H9 (cell line): ENCODE results near the gene ZNF212. TPM values are rescaled to one million over a fixed set of nuclear protein-coding genes. Genes with fewer than 3 reads are reported as not detected.

Source experiments
- DNase-seq: peaks from one replicate; pipeline ENCODE4 v3.0.0-alpha.2; 2017
- H2AFZ ChIP-seq: one replicate; pipeline ENCODE4 v1.6.1; 2013; ENCODE audit warnings: mild to moderate bottlenecking, low read length, control low read depth, moderate library complexity
- H2AK5ac ChIP-seq: 2 replicates; pipeline ENCODE4 v1.6.1; 2013; ENCODE audit warnings: low read length, control low read depth, mixed read lengths; ENCODE audit not compliant: insufficient read length
- H2BK120ac ChIP-seq: one replicate; pipeline ENCODE4 v1.6.1; 2013; ENCODE audit warnings: low read depth, mild to moderate bottlenecking, low read length, control low read depth, inconsistent platforms; ENCODE audit not compliant: poor library complexity, severe bottlenecking
- H2BK12ac ChIP-seq: 2 replicates; pipeline ENCODE4 v1.6.1; 2013; ENCODE audit warnings: low read length, control low read depth, mixed read lengths, low read depth; ENCODE audit not compliant: insufficient read length
- H2BK15ac ChIP-seq: 2 replicates; pipeline ENCODE4 v1.6.1; 2013; ENCODE audit warnings: low read depth, low read length, control low read depth
- H2BK20ac ChIP-seq: one replicate; pipeline ENCODE4 v1.6.1; 2013; ENCODE audit warnings: low read depth, mild to moderate bottlenecking, low read length, control low read depth, inconsistent platforms; ENCODE audit not compliant: poor library complexity, severe bottlenecking
- H2BK5ac ChIP-seq: 2 replicates; pipeline ENCODE4 v1.6.1; 2013; ENCODE audit warnings: low read length, control low read depth, mixed read lengths; ENCODE audit not compliant: insufficient read length
- H3K14ac ChIP-seq: 2 replicates; pipeline ENCODE4 v1.6.1; 2013; ENCODE audit warnings: low read length, control low read depth; ENCODE audit not compliant: insufficient read depth
- H3K18ac ChIP-seq: 2 replicates; pipeline ENCODE4 v1.6.1; 2013; ENCODE audit warnings: low read depth, mild to moderate bottlenecking, mixed read lengths, low read length, control low read depth; ENCODE audit not compliant: insufficient read length
- H3K23ac ChIP-seq: 2 replicates; pipeline ENCODE4 v1.6.1; 2013; ENCODE audit warnings: low read length, control low read depth, mixed read lengths, low read depth; ENCODE audit not compliant: insufficient read length
- H3K23me2 ChIP-seq: 2 replicates; pipeline ENCODE4 v1.6.1; 2013; ENCODE audit warnings: low read depth, mild to moderate bottlenecking, mixed read lengths, low read length, control low read depth; ENCODE audit not compliant: insufficient read length, poor library complexity, severe bottlenecking
- H3K27ac ChIP-seq: 2 replicates; pipeline ENCODE4 v1.5.1; 2013; ENCODE audit warnings: low read length, control low read depth, mixed read lengths, low read depth; ENCODE audit not compliant: insufficient read length
- H3K27me3 ChIP-seq: 2 replicates; pipeline ENCODE4 v1.6.1; 2013; ENCODE audit warnings: low read length, control low read depth, inconsistent platforms; ENCODE audit not compliant: insufficient read depth
- H3K4ac ChIP-seq: 2 replicates; pipeline ENCODE4 v1.6.1; 2013; ENCODE audit warnings: low read depth, mild to moderate bottlenecking, control low read depth, inconsistent platforms, low read length, moderate library complexity
- H3K4me1 ChIP-seq: 2 replicates; pipeline ENCODE4 v1.6.1; 2013; ENCODE audit warnings: low read length, control low read depth, inconsistent platforms; ENCODE audit not compliant: insufficient read depth
- H3K4me2 ChIP-seq: 2 replicates; pipeline ENCODE4 v1.6.1; 2013; ENCODE audit warnings: low read length, control low read depth, mixed read lengths; ENCODE audit not compliant: insufficient read length, insufficient read depth
- H3K56ac ChIP-seq: 2 replicates; pipeline ENCODE4 v1.6.1; 2013; ENCODE audit warnings: low read depth, mild to moderate bottlenecking, mixed read lengths, low read length, control low read depth; ENCODE audit not compliant: insufficient read length
- H3K79me1 ChIP-seq: 2 replicates; pipeline ENCODE4 v1.6.1; 2013; ENCODE audit warnings: low read depth, mild to moderate bottlenecking, moderate library complexity, low read length, control low read depth, inconsistent platforms; ENCODE audit not compliant: insufficient read depth, poor library complexity, severe bottlenecking
- H3K79me2 ChIP-seq: 2 replicates; pipeline ENCODE4 v1.6.1; 2013; ENCODE audit warnings: low read length, control low read depth, inconsistent platforms; ENCODE audit not compliant: insufficient read depth
- H3K9ac ChIP-seq: 2 replicates; pipeline ENCODE4 v1.6.1; 2013; ENCODE audit warnings: low read length, control low read depth, mixed read lengths; ENCODE audit not compliant: insufficient read length; ENCODE audit errors: extremely low read depth
- H3K9me3 ChIP-seq: one replicate; pipeline ENCODE4 v1.6.1; 2013; ENCODE audit warnings: low read depth, low read length, inconsistent platforms; ENCODE audit not compliant: control insufficient read depth
- H3T11ph ChIP-seq: one replicate; pipeline ENCODE4 v1.6.1; 2013; ENCODE audit warnings: mild to moderate bottlenecking, low read length, control low read depth, inconsistent platforms
- H4K20me1 ChIP-seq: one replicate; pipeline ENCODE4 v1.6.1; 2013; ENCODE audit not compliant: control insufficient read depth, insufficient read length, insufficient read depth
- H4K5ac ChIP-seq: 2 replicates; pipeline ENCODE4 v1.6.1; 2013; ENCODE audit warnings: low read depth, mild to moderate bottlenecking, mixed read lengths, low read length, control low read depth; ENCODE audit not compliant: insufficient read length
- H4K8ac ChIP-seq: replicated peaks from 2 replicates; pipeline ENCODE4 v1.6.1; 2013; ENCODE audit warnings: low read length, control low read depth, mixed read lengths, low read depth; ENCODE audit not compliant: insufficient read length
- H4K91ac ChIP-seq: 2 replicates; pipeline ENCODE4 v1.6.1; 2013; ENCODE audit warnings: low read depth, mild to moderate bottlenecking, moderate library complexity, mixed read lengths, low read length, control low read depth; ENCODE audit not compliant: insufficient read length
- H3K27ac Mint-ChIP-seq, 3 experiments: 2 replicates in 2 of 3; 3 replicates in 1 of 3; pipeline ENCODE4 v1.8.0; 2020 to 2021; ENCODE audit warnings: mixed read lengths in 3 of 3, mild to moderate bottlenecking in 1 of 3, moderate library complexity in 1 of 3
- H3K27me3 Mint-ChIP-seq: 2 replicates; pipeline ENCODE4 v1.8.0; 2021; ENCODE audit warnings: low read depth, mild to moderate bottlenecking, moderate library complexity, mixed read lengths
- H3K36me3 Mint-ChIP-seq, 3 experiments: 2 replicates in 2 of 3; 3 replicates in 1 of 3; pipeline ENCODE4 v1.8.0; 2020 to 2021; ENCODE audit warnings: low read depth in 3 of 3, mixed read lengths in 3 of 3; ENCODE audit not compliant: insufficient read depth in 1 of 3
- H3K4me1 Mint-ChIP-seq, 2 experiments: 2 replicates each; pipeline ENCODE4 v1.8.0; 2020; ENCODE audit warnings: mixed read lengths in 2 of 2
- H3K4me3 Mint-ChIP-seq, 2 experiments: 2 replicates in 1 of 2; 3 replicates in 1 of 2; pipeline ENCODE4 v1.8.0; 2020 to 2021; ENCODE audit warnings: mild to moderate bottlenecking in 2 of 2, mixed read lengths in 2 of 2, moderate library complexity in 1 of 2
- H3K9me3 Mint-ChIP-seq, 2 experiments: 2 replicates in 1 of 2; 3 replicates in 1 of 2; pipeline ENCODE4 v1.8.0; 2020; ENCODE audit warnings: mild to moderate bottlenecking in 2 of 2, mixed read lengths in 2 of 2, moderate library complexity in 1 of 2
- whole genome bisulfite sequencing: extraction: QIAGEN DNeasy Blood & Tissue Kit; methylation state at CpG from one replicate; pipeline ENCODE4 v1.1.7; 2013; ENCODE audit warnings: missing lambda C conversion rate, low lambda C conversion rate, mixed read lengths; ENCODE audit not compliant: insufficient read length; ENCODE audit errors: extremely low coverage; 5-methylcytosine and 5-hydroxymethylcytosine counted together
- total RNA-seq: library from RNA; stranded (reverse); gene quantifications from 2 replicates; pipeline ENCODE4 v1.2.1, GENCODE V29; 2021
- TF ChIP-seq, protein P1 (sequence below): fragments of 200-600 bp; sonication (generic); conservative IDR thresholded peaks from 3 replicates; pipeline ENCODE4 v1.8.0; 2021; ENCODE audit warnings: antibody characterized with exemption, mild to moderate bottlenecking

ZNF212 gene
- total RNA-seq, 1 experiment from 2014 or later, result 21.1 TPM

GRCh38 chr7:149279111-149279743 lies 39.8 kb downstream of the ZNF212 start:
- H4K8ac ChIP-seq, result no peak overlapping the region
- no peaks in the 10 kb centered on the region for H3K79me1 ChIP-seq
- Mint-ChIP-seq H3K4me1 (peaks cover 2% of the 10 kb centered on the region in 2 experiments), H3K27ac (no peak overlapping the region), H3K27me3 (peaks cover 10% of the 10 kb centered on the region), H3K4me3 (no peak overlapping the region), H3K36me3 (peaks cover 33 to 51% (median 46%) of the 10 kb centered on the region in 3 experiments), H3K9me3 (peaks cover 0 to 3% of the 10 kb centered on the region in 2 experiments; a peak in 1 of 5 replicates)
- TF ChIP-seq, protein P1, sequence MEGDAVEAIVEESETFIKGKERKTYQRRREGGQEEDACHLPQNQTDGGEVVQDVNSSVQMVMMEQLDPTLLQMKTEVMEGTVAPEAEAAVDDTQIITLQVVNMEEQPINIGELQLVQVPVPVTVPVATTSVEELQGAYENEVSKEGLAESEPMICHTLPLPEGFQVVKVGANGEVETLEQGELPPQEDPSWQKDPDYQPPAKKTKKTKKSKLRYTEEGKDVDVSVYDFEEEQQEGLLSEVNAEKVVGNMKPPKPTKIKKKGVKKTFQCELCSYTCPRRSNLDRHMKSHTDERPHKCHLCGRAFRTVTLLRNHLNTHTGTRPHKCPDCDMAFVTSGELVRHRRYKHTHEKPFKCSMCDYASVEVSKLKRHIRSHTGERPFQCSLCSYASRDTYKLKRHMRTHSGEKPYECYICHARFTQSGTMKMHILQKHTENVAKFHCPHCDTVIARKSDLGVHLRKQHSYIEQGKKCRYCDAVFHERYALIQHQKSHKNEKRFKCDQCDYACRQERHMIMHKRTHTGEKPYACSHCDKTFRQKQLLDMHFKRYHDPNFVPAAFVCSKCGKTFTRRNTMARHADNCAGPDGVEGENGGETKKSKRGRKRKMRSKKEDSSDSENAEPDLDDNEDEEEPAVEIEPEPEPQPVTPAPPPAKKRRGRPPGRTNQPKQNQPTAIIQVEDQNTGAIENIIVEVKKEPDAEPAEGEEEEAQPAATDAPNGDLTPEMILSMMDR, result no peak
- no peak overlapping the region for H3K56ac ChIP-seq
- H2BK5ac ChIP-seq, result no peak overlapping the region
- no peak overlapping the region for H2BK12ac ChIP-seq
- H3K23ac ChIP-seq, result no peak overlapping the region
- no peak overlapping the region for H2BK120ac ChIP-seq
- H2BK20ac ChIP-seq, result no peak overlapping the region
- no peak overlapping the region for H3K27ac ChIP-seq
- no peaks in the 10 kb centered on the region for H3K9me3 ChIP-seq
- WGBS, result no CpG with 5 or more reads among the region's 17 CpGs
- no peaks in the 10 kb centered on the region for H3K79me2 ChIP-seq
- H4K20me1 ChIP-seq, result no peaks in the 10 kb centered on the region
- H3K4me2 ChIP-seq, result no peak overlapping the region
- no peaks in the 10 kb centered on the region for H3K4me1 ChIP-seq
- no peaks in the 10 kb centered on the region for H3K23me2 ChIP-seq
- no peak overlapping the region for H2AFZ ChIP-seq
- H3K14ac ChIP-seq, result no peak overlapping the region
- H2BK15ac ChIP-seq, result no peak overlapping the region
- no peak overlapping the region for H4K5ac ChIP-seq
- H3K4ac ChIP-seq, result no peak overlapping the region
- H3K27me3 ChIP-seq, result no peaks in the 10 kb centered on the region
- no peak overlapping the region for H3K18ac ChIP-seq
- no peak overlapping the region for H2AK5ac ChIP-seq
- no peak overlapping the region for H3T11ph ChIP-seq
- no peak for DNase-seq
- no peak overlapping the region for H4K91ac ChIP-seq
- no peak overlapping the region for H3K9ac ChIP-seq
